ENCODE measurements around the gene NRXN3.

NRXN3 gene

GRCh38 chr14:78327426-78328221 lies 157.5 kb downstream of the NRXN3 start:
- DNase-seq, result no peak

GRCh38 chr14:78329371-78329770 lies 159.2 kb downstream of the NRXN3 start:
- no peak for DNase-seq

GRCh38 chr14:78335531-78335930 lies 165.4 kb downstream of the NRXN3 start:
- no peak for DNase-seq

- DNase-seq, result no peak
Observed at GRCh38 chr14:78340250-78340649, 170.1 kb downstream of the NRXN3 start.

- no peak for DNase-seq
Observed at GRCh38 chr14:78341827-78342389, 171.7 kb downstream of the NRXN3 start.

- no peak for DNase-seq
Observed at GRCh38 chr14:78342879-78343278, 172.7 kb downstream of the NRXN3 start.

GRCh38 chr14:78344290-78344689 lies 174.1 kb downstream of the NRXN3 start:
- DNase-seq, result no peak

GRCh38 chr14:78345131-78345744 lies 175.1 kb downstream of the NRXN3 start:
- no peak for DNase-seq

GRCh38 chr14:78346747-78347146 lies 176.6 kb downstream of the NRXN3 start:
- no peak for DNase-seq

GRCh38 chr14:78355109-78355508 lies 184.9 kb downstream of the NRXN3 start:
- DNase-seq, result no peak

GRCh38 chr14:78356391-78356790 lies 186.2 kb downstream of the NRXN3 start:
- no peak for DNase-seq

GRCh38 chr14:78358591-78358990 lies 188.4 kb downstream of the NRXN3 start:
- DNase-seq, result no peak

GRCh38 chr14:78359581-78359980 lies 189.4 kb downstream of the NRXN3 start:
- no peak for DNase-seq

- no peak for DNase-seq
Observed at GRCh38 chr14:78363008-78363407, 192.8 kb downstream of the NRXN3 start.

- DNase-seq, result no peak
Observed at GRCh38 chr14:78367355-78367754, 197.2 kb downstream of the NRXN3 start.

GRCh38 chr14:78383060-78383459 lies 212.9 kb downstream of the NRXN3 start:
- no peak for DNase-seq

- DNase-seq, result no peak
Observed at GRCh38 chr14:78398216-78398615, 228.0 kb downstream of the NRXN3 start.

GRCh38 chr14:78399316-78399889 lies 229.2 kb downstream of the NRXN3 start:
- peak; percentile 7 for DNase-seq

- DNase-seq, result no peak
Observed at GRCh38 chr14:78401866-78402265, 231.7 kb downstream of the NRXN3 start.

- no peak for DNase-seq
Observed at GRCh38 chr14:78403278-78403815, 233.2 kb downstream of the NRXN3 start.

GRCh38 chr14:78405079-78405856 lies 235.1 kb downstream of the NRXN3 start:
- DNase-seq, result no peak

- DNase-seq, result no peak
Observed at GRCh38 chr14:78412475-78412874, 242.3 kb downstream of the NRXN3 start.

- no peak for DNase-seq
Observed at GRCh38 chr14:78414172-78414571, 244.0 kb downstream of the NRXN3 start.
